GM23248 (cell line): ENCODE data around the gene GARIN6. TPM values are rescaled to one million over a fixed set of nuclear protein-coding genes. Genes with fewer than 3 reads are reported as not detected.

ENCODE experiments used
- DNase-seq: peaks from one replicate; pipeline ENCODE4 v3.0.0-alpha.2; 2015
- H2AFZ ChIP-seq: fragments of 200-600 bp; sonication (generic); 2 replicates; pipeline ENCODE4 v1.6.1; 2016; ENCODE audit warnings: antibody characterized with exemption
- H3F3A ChIP-seq: fragments of 200-600 bp; sonication (generic); 2 replicates; pipeline ENCODE4 v1.6.1; 2016; ENCODE audit warnings: mild to moderate bottlenecking, antibody characterized with exemption, mixed run types; ENCODE audit not compliant: insufficient read depth
- H3K27ac ChIP-seq: fragments of 200-600 bp; sonication (generic); 2 replicates; pipeline ENCODE4 v1.5.1; 2016; ENCODE audit warnings: mild to moderate bottlenecking
- H3K27me3 ChIP-seq: fragments of 200-600 bp; sonication (generic); replicated peaks from 2 replicates; pipeline ENCODE4 v1.6.1; 2016; ENCODE audit warnings: mild to moderate bottlenecking; ENCODE audit not compliant: insufficient read depth
- H3K36me3 ChIP-seq: fragments of 200-600 bp; sonication (generic); 2 replicates; pipeline ENCODE4 v1.6.1; 2016; ENCODE audit warnings: low read depth, mild to moderate bottlenecking
- H3K4me1 ChIP-seq: fragments of 200-600 bp; sonication (generic); 2 replicates; pipeline ENCODE4 v1.6.1; 2016; ENCODE audit warnings: mild to moderate bottlenecking; ENCODE audit not compliant: insufficient read depth
- H3K4me2 ChIP-seq: fragments of 200-600 bp; sonication (generic); one replicate; pipeline ENCODE4 v1.6.1; 2016; ENCODE audit warnings: mild to moderate bottlenecking; ENCODE audit not compliant: unreplicated experiment
- H3K4me3 ChIP-seq: fragments of 200-600 bp; sonication (generic); 2 replicates; pipeline ENCODE4 v1.5.1; 2016; ENCODE audit warnings: mild to moderate bottlenecking
- H3K79me2 ChIP-seq: fragments of 200-600 bp; sonication (generic); 2 replicates; pipeline ENCODE4 v1.6.1; 2016; ENCODE audit warnings: mild to moderate bottlenecking; ENCODE audit not compliant: insufficient read depth
- H3K9ac ChIP-seq: fragments of 200-600 bp; sonication (generic); 2 replicates; pipeline ENCODE4 v1.6.1; 2016; ENCODE audit warnings: mild to moderate bottlenecking
- H3K9me2 ChIP-seq: fragments of 200-600 bp; sonication (generic); 2 replicates; pipeline ENCODE4 v1.6.1; 2016; ENCODE audit warnings: mixed run types, mild to moderate bottlenecking, moderate library complexity; ENCODE audit not compliant: insufficient read depth
- H3K9me3 ChIP-seq: fragments of 200-600 bp; sonication (generic); one replicate; pipeline ENCODE4 v1.6.1; 2017; ENCODE audit warnings: low read depth
- H4K20me1 ChIP-seq: fragments of 200-600 bp; sonication (generic); 2 replicates; pipeline ENCODE4 v1.6.0; 2016; ENCODE audit not compliant: insufficient read depth
- EZH2 ChIP-seq: fragments of 200-600 bp; sonication (generic); IDR thresholded peaks from 2 replicates; pipeline ENCODE4 v1.6.1; 2018; ENCODE audit warnings: antibody characterized with exemption, mild to moderate bottlenecking; ENCODE audit not compliant: insufficient read depth, poor library complexity, severe bottlenecking
- EZH2phosphoT487 ChIP-seq: fragments of 200-600 bp; sonication (generic); IDR thresholded peaks from 2 replicates; pipeline ENCODE4 v1.6.1; 2018; ENCODE audit warnings: antibody characterized with exemption, moderate library complexity, mild to moderate bottlenecking, low read depth; ENCODE audit not compliant: insufficient read depth
- WGBS, 2 experiments: methylation state at CpG; one replicate each; pipeline ENCODE4 v1.1.6; 2015 to 2017; ENCODE audit warnings: low lambda C conversion rate in 2 of 2, low coverage in 1 of 2; ENCODE audit errors: missing lambda C conversion rate in 2 of 2; 5-methylcytosine and 5-hydroxymethylcytosine counted together
- in situ Hi-C: fragments of 300-500 bp; cut with MboI; formaldehyde crosslinking; loops from 2 replicates; pipeline ENCODE4 v1.15.0; 2020
- polyA plus RNA-seq: library from polyadenylated mRNA; unstranded; fragments of >200 nt; fragmentation: Nextera tagmentation; extraction: Ambion mirVana; gene quantifications from 2 replicates; pipeline ENCODE4 v1.2.1, GENCODE V29; 2016
- total RNA-seq: library from RNA; depleted of rRNA; stranded (reverse); fragments of >200 nt; shearing (Covaris generic); gene quantifications from 2 replicates; pipeline ENCODE4 v1.2.3, GENCODE V29; 2014; rRNA removed

GARIN6 gene
- total RNA-seq (not detected in 2 replicates), polyA plus RNA-seq (not detected in 2 replicates)

DNA sequence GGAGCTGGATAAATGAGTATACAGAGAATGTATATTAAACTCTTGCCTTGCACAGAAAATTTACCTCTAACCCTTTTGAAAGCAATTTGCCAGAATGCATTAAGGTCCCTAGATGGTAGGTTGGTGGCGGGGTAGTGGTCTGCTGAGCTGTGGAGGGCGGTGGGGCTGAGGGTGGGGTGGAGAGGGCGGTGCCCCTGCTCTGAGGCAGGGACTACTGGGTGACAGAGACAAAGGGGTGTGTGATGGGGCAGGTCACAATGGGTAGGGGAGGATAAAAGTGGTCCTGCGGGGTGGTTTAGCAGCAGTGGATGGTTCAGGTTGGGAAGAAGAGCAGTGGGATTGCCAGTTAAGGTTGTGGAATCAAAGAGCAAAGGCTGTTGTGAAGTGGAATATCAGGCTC is at the start of gene GARIN6:
Gene GARIN6, plus strand, starts transcription at position 301 of the 400 bp plus-strand sequence. CDS start 422 bp downstream, outside the sequence.
- in situ Hi-C loops, result no loop called here
- Histone ChIP-seq H3K4me1 (no peaks in the 10 kb centered on the region), H3K36me3 (no peaks in the 10 kb centered on the region), H3K79me2 (no peaks in the 10 kb centered on the region), H3K9ac (no peak within 1 kb of the TSS), H3K9me3 (no peaks in the 10 kb centered on the region), H3K27ac (no peak within 1 kb of the TSS), H3K4me3 (no peak within 1 kb of the TSS), H4K20me1 (no peaks in the 10 kb centered on the region), H3F3A (no peaks in the 10 kb centered on the region), H3K9me2 (no peaks in the 10 kb centered on the region), H3K4me2 (no peak within 1 kb of the TSS), H2AFZ (no peak within 1 kb of the TSS), H3K27me3 (no peaks in the 10 kb centered on the region)
- no peak for TF ChIP-seq EZH2
- no peak for TF ChIP-seq EZH2phosphoT487
- 15 to 30% methylated on average over 4 of the region's 4 CpGs for WGBS, 2 experiments
- no peak for DNase-seq

GRCh38 chr12:99598785-99599184 is 48.8 kb upstream of the GARIN6 start:
- in situ Hi-C loops, result no loop called here
- H3K27ac ChIP-seq, result no peak overlapping the region
- no peak overlapping the region for H3K4me2 ChIP-seq
- H2AFZ ChIP-seq, result no peak overlapping the region
- no peak overlapping the region for H3K4me3 ChIP-seq
- H3K9ac ChIP-seq, result no peak overlapping the region
- no peaks in the 10 kb centered on the region for H3K36me3 ChIP-seq
- no peaks in the 10 kb centered on the region for H3K79me2 ChIP-seq
- no peaks in the 10 kb centered on the region for H3F3A ChIP-seq
- no peaks in the 10 kb centered on the region for H3K9me3 ChIP-seq
- H4K20me1 ChIP-seq, result no peaks in the 10 kb centered on the region
- no peaks in the 10 kb centered on the region for H3K4me1 ChIP-seq
- H3K27me3 ChIP-seq, result no peaks in the 10 kb centered on the region
- DNase-seq, result no peak
- TF ChIP-seq EZH2, result no peak
- no peak for TF ChIP-seq EZH2phosphoT487
- H3K9me2 ChIP-seq, result no peaks in the 10 kb centered on the region
- 52 to 65% methylated on average over 2 of the region's 2 CpGs for WGBS, 2 experiments

GRCh38 chr12:99600388-99600787 is 47.2 kb upstream of the GARIN6 start:
- H3K4me2 ChIP-seq, result no peak overlapping the region
- no peak overlapping the region for H3K4me3 ChIP-seq
- H3K9ac ChIP-seq, result no peak overlapping the region
- H3K36me3 ChIP-seq, result no peaks in the 10 kb centered on the region
- H3K27me3 ChIP-seq, result no peaks in the 10 kb centered on the region
- in situ Hi-C loops, result no loop called here
- no peaks in the 10 kb centered on the region for H3K4me1 ChIP-seq
- no peaks in the 10 kb centered on the region for H4K20me1 ChIP-seq
- H3K79me2 ChIP-seq, result no peaks in the 10 kb centered on the region
- no peak for DNase-seq
- WGBS, 2 experiments, result 45 to 48% methylated on average over 5 of the region's 5 CpGs
- H3F3A ChIP-seq, result no peaks in the 10 kb centered on the region
- no peak overlapping the region for H2AFZ ChIP-seq
- H3K9me3 ChIP-seq, result no peaks in the 10 kb centered on the region
- TF ChIP-seq EZH2phosphoT487, result no peak
- TF ChIP-seq EZH2, result no peak
- H3K27ac ChIP-seq, result no peak overlapping the region
- no peaks in the 10 kb centered on the region for H3K9me2 ChIP-seq

DNA sequence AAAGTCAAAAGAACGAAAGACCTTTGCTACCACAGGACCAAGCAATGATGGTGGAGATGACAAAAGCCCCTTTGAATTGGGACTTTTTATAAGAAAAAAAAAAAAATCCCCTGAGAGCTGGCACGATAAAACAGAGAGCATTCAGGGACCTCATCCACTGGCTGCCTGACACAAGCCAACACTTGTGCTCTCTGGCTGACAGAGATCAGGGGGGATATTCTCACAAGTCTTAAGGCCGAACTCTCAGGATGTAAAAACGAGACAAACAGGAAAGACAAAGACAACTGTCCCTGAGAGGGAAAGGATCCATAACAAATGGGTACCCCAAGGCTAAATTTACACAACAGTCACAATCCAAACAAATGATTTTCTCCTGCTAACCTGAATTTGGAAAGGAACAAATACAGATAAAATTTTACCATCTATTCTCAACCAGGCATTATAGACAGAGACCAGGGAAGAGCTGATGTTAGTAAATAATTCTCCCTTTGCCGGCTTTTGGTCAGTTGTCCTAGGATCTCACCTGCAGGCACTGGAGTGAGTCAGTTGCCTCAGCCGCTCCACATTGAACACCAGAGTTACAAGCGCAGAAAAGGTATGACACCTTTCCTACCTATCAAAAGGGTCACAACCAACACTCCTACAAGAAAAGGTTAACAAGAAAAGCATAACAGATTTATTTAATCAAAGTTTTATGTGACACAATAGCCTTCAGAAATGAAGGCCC is 37.9 kb upstream of the GARIN6 start:
- Histone ChIP-seq H3K36me3 (no peaks in the 10 kb centered on the region), H3K4me2 (no peak overlapping the region), H3K27me3 (no peaks in the 10 kb centered on the region), H3K4me3 (no peak overlapping the region), H3K79me2 (no peaks in the 10 kb centered on the region), H3K9me3 (no peaks in the 10 kb centered on the region), H3F3A (no peaks in the 10 kb centered on the region), H3K27ac (no peak overlapping the region), H3K4me1 (peaks cover 10% of the 10 kb centered on the region; the same call in 1 of the 2 replicates), H2AFZ (no peak overlapping the region), H3K9ac (no peak overlapping the region), H4K20me1 (no peaks in the 10 kb centered on the region), H3K9me2 (no peaks in the 10 kb centered on the region; the same call in 1 of the 2 replicates)
- 31 to 34% methylated on average over 7 of the region's 7 CpGs for whole genome bisulfite sequencing, 2 experiments
- in situ Hi-C loops, result no loop called here
- DNase-seq, result no peak
- TF ChIP-seq EZH2phosphoT487, result no peak
- no peak for TF ChIP-seq EZH2
